Jurkat, Clone E6-1 (cell line): ENCODE measurements around the gene RIN3.

Experiments
- DNase-seq: peaks from one replicate; pipeline ENCODE4 v3.0.0-alpha.2; 2011; ENCODE audit warnings: low read depth, low spot score
- H3K4me3 ChIP-seq: 2 replicates; pipeline ENCODE4 v1.5.1; 2011; ENCODE audit warnings: mild to moderate bottlenecking, low read length, control low read depth, moderate library complexity

RIN3 gene

DNA sequence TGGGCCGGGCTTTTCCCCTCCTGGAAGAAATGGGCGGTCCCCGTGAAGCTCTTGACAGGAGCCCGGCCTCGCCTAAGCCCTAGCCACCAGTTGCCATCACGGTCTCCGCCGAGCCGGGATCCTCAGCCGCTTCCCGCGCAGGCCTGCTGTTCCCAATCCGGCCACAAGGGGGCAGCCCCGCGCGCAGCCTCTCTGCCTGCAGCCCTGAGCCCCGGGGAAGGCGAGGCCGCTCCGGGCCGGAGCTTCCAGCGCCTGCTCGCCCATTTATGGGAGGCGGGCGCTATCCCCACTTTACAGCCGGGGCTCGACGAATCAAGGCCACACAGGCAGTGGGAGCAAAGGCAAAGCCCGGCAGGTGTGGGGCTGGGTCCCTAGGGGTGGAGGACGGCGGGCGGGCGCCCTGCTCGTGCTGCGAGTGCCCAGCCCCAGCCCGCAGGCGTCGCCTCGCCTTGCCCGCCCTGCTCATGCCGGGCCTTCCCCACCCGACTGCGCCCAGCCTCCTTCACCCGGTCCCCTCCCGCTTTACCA lies 173.4 kb downstream of the RIN3 start:
- no peak overlapping the region for H3K4me3 ChIP-seq

DNA sequence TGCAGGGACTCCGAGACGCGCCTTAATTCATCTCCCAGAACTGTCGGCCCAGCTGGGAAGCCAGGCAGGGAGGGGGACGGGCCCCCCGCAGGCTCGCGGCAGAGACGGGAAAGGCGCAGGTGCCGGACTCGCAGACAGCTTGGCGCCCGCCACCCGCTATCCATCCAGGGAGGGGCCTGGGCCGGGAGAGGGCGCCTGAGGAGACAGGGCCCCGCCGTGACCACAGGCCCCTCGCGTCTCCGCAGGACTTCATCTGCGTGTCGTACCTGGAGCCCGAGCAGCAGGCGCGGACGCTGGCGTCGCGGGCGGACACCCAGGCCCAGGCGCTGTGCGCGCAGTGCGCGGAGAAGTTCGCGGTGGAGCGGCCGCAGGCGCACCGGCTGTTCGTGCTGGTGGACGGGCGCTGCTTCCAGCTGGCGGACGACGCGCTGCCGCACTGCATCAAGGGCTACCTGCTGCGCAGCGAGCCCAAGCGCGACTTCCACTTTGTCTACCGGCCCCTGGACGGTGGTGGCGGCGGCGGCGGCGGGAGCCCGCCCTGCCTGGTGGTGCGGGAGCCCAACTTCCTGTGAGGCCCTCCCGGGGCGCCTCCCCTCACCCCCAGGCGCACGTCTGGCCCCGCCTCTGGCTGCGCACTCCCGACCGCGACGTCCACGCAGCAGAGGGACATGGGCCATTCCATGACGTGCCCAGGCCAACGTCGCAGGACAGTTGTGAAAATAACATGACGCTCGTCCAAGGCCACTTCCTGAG lies 174.3 kb downstream of the RIN3 start:
- H3K4me3 ChIP-seq = no peak overlapping the region
- no peak for DNase-seq

More for the DNA sequence above, 173.4 kb downstream of the RIN3 start:
- no peak for DNase-seq

DNA sequence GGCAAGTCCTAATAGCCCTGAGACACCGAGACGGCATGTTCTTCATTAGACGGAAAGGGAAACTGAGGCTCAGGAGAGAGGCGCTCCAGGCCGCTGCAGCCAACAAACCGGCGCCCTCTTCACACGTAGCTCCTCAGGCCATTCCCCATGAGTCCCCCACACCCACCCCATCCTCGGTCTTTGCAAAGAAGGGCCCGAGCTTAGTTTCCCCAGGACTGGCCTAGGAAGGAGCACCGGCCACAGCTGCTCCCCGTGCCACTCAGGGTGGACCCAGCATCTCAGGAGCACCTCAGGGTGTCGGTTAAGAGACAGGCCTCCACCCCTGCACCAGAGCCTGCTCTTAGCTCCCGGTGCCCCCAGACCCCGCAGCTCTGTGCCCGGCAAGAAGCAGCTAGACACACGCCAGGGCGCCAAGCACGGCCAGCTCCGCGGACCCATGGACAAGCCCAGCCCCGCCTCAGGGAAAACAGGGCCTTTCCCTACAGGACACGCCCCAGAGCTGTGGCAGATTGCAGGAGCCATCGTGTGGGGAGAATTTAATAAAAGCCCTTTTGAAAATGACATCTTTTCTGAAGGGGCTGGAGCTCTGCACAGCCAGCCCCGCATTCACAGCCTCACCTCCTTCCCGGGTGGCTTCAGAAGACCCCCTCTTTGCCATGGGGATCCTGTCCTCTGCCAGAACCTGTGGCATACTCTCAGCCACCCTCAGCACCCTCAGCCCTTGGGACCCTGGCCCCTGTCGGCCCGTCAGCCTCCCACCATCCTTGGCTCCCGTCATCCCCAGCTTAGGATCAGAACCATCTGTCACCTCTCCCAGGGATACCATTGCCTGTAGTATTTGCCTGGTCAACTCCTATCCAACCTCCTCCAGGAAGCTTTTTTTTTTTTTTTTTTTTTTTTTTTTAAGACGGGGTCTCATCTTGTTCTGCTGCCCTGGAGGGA lies 175.1 kb downstream of the RIN3 start:
- no peak overlapping the region for H3K4me3 ChIP-seq
- DNase-seq = no peak

DNA sequence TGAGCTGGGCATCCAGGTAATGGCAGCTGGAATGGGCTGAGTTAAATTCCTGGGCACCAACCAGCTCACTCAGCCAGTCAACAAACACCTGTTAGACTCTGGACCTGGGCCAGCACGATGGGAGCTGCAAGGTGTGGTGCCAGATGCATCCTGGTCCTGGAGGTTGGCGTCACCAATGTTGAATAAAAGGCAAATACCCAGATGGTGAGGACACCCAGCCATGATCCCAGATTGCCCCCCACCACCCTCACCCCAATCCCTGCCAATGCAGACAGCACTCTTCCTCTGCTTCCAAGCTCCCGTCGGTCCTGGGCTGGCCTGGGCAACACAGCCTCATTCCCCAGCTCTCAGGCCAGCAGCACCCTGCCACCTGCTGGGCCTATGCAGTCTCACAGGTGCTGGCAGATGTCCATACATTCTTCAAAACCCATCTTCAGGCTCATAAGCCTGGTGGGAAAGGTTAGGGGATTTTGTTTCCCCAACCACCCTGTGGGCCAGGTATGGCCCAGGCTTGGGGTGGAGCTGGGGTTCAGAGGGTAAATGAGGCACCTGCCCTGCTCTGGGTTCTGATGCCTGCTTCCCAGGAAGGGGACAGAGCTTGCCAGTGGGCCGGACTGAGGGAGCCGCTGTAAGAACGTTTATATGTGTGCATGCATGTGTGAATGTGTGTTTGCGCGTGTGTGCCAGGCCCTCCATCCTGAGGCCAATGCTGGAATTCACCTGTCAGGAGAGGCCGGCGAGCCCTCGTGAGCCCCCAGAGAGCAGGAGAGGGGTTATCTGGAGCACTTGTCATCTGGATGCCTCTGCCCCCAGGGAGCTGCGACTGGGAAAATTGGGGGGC lies 176.8 kb downstream of the RIN3 start:
- no peak for DNase-seq
- H3K4me3 ChIP-seq = no peak overlapping the region

DNA sequence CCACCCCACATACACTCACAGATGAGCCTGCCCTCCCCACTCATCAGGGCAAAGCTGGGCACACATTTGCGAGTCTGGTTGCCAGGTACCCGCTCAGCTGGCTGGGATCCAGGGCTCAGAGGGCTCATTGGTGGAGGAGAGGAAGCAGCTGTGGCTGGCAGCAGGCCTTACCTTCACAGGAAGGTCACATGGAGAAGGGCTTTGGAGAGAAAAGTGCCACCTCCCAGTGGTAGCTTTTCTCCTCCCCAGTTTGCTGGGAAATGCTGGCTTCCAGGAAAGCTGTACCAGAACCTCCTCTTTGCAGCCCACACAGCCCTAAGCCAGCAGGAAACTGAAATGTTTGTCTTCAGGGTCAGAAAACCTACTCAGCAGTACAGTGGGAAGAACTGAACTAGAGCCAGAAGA lies 179.2 kb downstream of the RIN3 start:
- DNase-seq = peak; percentile 72

DNA sequence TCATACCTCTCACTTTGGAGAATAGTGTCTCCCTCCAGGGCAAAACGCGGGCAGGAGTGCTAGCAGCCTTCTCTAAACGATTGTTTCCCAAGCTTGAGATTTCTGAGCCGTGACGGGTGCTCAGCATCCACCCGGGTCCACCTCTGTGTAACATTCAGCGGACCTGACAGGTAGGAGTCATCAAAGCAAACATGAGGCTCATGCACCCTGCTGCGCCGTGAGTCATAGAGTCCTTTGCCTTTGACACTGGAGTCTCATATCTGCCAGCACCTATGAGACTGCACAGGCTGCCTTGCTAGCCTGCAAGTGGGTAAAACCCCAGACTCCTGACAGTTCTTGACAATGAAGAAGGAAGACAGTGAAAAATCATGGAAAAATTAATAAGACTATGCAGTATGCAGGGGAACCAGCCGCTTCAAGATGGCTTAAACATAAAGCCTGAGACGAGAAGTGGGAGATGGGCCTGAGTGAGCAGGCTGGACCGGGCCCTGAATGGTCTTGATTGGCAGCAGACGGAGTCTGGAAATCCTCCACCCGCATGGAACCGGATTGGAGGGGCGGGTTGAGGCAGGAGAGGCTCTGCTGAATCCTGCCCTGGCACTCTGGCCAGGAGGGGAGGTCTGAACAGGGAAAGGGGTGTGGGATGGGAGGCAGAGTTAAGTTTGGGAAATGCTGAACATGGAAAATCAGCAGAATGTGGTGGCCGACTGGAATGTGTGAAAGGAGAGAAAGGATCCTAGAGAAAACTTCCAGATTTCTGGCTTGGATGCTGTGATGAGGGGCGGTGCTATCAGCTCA lies 180.6 kb downstream of the RIN3 start:
- DNase-seq = no peak
- H3K4me3 ChIP-seq = no peak overlapping the region

More for the DNA sequence above, 179.2 kb downstream of the RIN3 start:
- H3K4me3 ChIP-seq = no peak overlapping the region

DNA sequence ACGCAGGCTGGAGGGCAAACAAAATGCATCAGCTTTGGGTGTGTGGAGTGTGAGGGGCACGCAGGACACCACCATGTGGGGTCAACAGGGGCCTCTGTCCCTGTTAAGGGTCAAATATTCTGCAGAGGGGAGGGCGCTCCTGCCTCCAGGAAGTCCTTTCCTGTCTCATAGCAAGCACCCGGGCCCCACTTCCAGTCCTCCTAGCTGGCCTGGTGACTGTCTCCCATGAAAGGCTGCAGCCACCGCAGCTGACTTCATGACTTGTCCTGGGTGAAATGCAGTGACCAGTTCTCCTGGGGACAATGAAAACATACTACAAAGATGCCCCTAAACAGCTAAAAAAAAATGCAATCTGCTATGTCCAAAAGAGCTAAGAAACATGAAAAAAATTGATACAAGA lies 181.2 kb downstream of the RIN3 start:
- no peak overlapping the region for H3K4me3 ChIP-seq
- DNase-seq = no peak

DNA sequence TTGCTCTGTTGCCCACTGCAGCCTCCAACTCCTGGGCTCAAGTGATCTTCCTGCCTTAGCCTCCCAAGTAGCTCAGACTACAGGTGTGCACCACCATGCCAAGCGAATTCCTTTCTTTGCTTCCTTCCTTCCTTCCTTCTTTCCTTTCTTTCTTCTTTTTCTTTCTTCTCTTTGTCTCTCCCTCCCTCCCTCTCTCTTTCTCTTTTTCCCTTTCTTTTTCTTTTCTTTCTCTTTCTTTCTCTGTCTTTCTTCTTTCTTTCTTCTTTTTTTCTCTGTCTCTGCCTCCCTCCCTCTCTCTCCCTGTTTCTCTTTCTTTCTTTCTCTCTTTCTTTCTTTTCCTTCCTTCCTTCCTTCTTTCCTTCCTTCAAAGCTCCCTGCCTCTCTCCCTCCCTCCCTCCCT lies 182.0 kb downstream of the RIN3 start:
- no peak for DNase-seq

DNA sequence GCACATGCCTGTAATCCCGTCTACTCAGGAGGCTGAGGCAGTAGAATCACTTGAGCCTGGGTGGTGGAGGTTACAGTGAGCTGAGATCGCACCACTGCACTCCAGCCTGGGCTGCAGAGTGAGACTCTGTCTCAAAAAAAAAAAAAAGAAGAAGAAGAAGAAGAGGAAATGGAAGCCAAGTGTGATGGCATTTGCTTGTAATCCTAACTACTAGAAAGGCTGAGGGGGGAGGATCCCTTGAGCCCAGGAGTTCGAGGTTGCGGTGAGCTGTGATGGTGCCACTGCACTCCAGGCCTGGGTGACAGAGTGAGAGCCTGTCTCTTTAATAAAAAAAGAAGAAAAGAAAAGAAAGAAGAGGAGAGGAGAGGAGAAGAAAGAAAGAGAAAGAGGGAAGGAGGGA lies 182.8 kb downstream of the RIN3 start:
- DNase-seq = no peak
- no peak overlapping the region for H3K4me3 ChIP-seq

More for the DNA sequence above, 182.0 kb downstream of the RIN3 start:
- no peak overlapping the region for H3K4me3 ChIP-seq

DNA sequence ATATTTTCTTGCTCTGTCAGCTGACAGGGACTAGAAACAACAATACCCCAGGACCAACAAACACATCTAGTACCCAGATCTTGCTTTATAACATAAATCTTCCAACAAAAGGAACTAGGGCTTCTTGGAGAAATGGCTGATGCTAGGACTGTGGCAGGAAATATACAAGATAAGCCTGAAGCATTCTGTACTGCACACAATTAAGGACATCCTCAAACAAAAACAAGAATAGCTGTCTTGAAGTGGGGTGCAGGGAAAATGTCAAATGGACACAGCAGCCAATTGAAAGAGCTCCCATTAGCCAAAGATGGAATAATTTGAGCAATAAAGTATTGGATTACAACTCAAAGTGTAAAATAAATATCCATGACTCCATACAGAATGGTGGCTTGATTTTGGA lies 184.8 kb downstream of the RIN3 start:
- DNase-seq = no peak
- no peak overlapping the region for H3K4me3 ChIP-seq

DNA sequence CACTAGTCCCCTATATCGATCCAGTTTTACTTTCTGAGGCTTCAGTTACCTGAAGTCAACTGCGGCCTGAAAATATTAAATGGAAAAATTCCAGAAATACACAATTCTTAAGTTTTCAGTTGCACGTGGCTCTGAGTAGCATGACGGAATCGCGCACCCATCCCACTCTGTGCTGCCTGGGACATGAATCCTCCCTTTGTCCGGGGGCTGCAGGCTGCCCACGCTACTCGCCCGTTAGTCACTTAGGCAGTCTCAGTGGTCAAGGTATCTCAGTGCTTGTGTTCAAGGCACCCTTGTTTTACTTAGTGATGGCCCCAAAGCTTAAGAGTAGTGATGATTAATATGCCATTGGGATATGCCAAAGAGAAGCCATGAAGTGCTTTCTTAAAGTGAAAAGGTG lies 188.2 kb downstream of the RIN3 start:
- DNase-seq = no peak
- H3K4me3 ChIP-seq = no peak overlapping the region

DNA sequence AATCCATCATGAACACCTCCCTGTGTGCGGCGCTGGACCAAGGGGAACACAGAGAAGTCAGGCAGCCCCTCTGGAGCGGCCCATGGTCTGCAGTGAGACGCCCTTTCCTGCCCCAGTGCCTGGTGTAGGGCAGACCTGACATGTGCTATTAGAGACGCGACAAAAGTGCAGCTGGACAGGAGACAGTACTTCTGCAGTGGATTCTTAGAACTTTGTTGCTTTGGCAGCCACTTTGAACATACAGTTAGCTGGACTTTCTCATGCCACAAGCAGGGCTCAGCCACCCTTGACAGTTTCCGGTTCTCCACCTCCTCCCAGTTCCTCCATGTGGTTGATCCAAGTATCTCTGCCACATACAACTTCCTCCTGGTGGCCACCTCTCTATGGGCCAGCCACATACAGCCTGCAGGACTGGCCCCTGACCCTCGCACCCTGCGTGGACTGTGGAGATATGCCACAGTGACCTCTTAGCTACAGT lies 188.9 kb downstream of the RIN3 start:
- H3K4me3 ChIP-seq = no peak overlapping the region
- no peak for DNase-seq

DNA sequence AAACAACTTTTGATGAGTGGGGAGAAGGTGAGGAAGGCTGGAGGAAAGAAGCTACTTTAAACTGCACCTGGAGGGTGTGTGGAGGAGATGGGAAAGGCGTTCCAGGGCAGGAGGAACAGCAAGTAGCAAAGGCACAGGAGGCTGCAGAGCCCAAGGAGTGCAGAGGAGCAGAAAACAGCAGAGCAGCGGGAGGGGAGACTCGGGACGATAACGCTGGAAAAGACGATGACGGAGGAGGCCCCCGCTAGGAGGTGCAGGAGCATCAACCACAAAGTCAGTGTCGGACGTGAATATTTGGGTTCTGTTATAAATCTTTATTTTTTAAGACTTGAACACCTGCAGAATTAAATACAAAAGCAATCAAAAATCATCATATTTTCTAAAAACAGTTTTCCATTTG lies 189.9 kb downstream of the RIN3 start:
- H3K4me3 ChIP-seq = no peak overlapping the region
- DNase-seq = no peak

DNA sequence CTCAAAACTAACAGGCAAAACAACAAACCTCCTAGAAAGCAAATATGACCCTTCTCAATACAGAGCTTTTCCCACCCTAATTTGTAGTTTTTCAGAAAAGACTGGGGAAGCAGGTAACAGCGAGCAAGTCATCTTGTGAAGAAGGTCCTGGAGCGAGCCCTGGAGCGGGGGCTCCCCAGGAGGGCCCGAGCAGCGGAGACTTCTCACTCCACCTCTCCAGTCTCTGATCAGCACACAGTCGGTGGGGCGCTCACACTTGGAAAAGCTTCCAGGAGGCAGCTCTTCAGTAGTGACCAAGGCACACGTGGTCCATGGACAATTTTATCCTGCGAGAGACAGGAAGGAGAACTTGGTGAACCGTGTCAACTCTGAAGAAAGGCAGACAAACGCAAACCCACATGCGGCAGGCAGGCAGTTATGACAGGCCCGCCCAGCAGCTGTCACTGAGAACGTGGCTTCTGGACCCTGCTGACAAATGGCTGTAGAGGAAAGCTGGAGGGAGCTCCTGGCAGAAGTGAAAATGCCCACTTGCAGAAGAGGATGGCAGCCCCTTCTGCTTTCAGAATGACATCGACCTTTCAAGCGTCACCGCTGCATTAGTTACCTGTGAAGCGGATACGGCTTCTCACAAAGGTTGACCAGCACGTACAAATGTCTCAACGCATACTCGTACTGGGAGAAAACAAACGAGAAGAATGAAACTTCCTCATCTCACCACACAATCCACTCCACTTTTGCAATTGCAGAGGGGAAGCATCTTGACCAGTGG lies 190.6 kb downstream of the RIN3 start:
- H3K4me3 ChIP-seq = no peak overlapping the region
- no peak for DNase-seq

DNA sequence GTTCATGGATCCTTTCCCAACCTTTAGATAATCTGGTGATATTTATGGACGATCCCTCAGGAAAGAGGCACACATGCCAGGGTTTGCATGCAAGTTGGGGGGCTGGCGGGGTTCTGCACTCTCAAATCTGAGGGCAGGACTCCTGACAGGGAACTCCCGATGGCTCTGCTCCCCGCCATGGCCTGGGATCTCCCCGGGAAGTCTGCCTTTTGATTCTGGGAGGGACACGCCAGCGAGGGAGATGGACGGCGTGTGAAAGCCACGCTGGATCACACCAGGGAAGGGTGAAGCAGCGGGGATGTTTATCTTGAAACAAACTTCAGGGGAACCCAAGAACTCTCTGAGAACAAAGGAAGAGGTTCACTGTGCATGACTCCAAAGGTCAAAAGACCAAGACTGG lies 191.2 kb downstream of the RIN3 start:
- H3K4me3 ChIP-seq = no peak overlapping the region
- no peak for DNase-seq

DNA sequence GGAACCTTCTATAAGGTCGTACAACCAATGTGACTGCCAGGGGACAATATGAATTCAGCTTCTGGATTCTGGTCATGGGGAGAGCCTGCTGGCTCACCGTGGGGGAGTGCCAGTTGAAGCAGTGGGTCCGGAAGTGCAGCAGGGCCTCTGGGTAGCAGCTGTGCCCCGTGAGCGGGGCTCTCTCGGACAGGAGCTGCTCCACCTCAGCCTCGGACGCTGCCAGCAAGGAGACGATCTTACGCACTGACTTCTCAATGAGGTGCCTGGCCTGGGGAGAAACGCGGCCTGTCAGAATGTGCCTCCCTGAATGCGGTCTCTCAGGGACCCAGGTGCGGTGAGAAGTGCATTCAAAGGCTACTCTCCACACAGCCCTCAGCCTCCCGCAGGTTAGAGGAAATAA lies 192.8 kb downstream of the RIN3 start:
- no peak for DNase-seq
- no peak overlapping the region for H3K4me3 ChIP-seq

DNA sequence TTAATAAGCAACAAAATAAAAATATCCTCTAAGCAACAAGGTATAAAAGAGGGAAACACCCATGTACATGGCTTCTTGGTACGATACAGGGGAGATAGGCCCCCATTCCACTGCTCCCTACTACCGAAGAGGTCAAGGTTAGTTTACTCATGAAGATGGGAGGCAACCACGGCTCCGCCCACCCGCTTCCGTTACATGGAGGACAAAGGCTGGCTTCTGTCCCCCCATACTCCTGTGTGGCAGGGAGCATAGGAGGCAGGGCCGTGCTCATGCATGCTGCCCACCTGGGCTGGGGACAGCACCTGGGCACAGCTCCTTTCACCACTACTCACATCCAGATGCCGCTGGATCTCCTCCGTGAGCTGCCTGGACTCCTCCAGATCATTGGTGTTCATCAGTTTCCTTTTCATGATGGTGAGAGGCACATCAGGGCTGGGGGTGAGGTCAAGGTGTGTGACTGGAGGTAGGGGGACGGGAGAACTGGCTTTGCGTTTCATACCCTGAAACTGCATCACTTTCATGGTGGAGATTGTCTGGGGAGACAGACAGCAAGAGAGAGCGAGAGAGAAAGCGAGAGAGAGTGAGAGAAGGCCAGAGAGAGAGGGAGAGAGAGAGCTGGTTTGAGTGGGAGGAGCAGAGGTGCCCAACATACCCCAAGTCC lies 195.9 kb downstream of the RIN3 start:
- no peak for DNase-seq
- no peak overlapping the region for H3K4me3 ChIP-seq
